Measurements from ENCODE around the gene HDAC4.

The HDAC4 gene

DNA sequence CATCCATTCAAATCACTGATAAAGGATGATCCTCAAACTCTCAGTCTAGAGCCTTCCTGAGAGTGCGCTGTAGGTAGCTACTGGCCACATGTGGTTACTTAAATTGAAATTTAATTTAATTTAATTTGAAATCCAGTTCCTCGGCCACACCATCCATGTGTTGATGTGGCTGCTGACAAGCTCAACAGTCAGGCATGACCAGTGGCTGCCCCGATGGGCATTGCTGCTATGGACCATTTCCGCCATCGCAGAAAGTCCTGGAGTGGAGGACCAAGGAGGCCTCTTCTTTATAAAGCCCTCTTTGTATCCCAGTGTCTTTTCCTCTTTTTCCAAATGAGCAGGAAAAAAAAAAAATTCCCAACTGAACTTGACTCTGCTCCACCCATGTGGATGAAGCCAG lies 100.6 kb downstream of the HDAC4 start:
- DNase-seq (ENCODE audit: low read depth): no peak
- TF ChIP-seq, protein P1, sequence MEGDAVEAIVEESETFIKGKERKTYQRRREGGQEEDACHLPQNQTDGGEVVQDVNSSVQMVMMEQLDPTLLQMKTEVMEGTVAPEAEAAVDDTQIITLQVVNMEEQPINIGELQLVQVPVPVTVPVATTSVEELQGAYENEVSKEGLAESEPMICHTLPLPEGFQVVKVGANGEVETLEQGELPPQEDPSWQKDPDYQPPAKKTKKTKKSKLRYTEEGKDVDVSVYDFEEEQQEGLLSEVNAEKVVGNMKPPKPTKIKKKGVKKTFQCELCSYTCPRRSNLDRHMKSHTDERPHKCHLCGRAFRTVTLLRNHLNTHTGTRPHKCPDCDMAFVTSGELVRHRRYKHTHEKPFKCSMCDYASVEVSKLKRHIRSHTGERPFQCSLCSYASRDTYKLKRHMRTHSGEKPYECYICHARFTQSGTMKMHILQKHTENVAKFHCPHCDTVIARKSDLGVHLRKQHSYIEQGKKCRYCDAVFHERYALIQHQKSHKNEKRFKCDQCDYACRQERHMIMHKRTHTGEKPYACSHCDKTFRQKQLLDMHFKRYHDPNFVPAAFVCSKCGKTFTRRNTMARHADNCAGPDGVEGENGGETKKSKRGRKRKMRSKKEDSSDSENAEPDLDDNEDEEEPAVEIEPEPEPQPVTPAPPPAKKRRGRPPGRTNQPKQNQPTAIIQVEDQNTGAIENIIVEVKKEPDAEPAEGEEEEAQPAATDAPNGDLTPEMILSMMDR (IDR thresholded peaks at IDR 0.05; ENCODE audit: insufficient read depth, low read depth, low read length, missing control alignments): no peak
- H3K4me3 ChIP-seq (ENCODE audit: low read depth, low read length): no peak overlapping the region

DNA sequence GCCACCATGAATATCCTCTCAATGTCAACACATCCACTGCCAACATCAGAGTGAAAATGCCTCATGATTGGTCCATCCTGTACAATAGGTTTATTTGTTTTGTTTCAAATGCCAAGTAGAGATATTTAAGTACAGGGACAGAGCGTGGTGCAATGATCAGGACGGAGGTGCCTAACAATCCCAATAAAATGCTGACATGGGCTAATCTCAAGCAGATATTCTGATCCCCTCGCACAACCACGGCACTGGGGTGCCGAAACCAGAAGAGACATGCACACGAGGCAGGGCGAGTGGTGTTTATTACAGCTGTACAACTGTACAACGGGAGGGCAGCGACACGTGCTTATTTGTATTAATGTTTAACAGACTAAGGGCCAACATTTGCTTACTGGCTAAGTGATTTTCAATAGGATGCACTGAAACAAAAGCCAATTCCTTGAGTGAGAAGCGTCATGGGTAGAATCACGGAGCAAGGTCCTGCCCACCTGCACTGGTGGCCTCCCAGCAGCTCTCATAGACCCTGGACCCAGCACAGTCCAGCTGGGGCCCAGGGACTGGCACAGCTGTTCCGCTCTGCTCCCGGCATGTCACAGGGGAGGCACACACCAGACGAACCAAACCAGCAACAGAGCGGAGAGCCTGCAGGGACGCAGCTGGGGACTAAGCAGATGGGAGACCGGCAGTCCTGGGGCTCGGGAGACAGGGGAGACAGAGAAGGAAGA lies 101.4 kb downstream of the HDAC4 start:
- DNase-seq (ENCODE audit: low read depth): no peak
- TF ChIP-seq, protein P1 (IDR thresholded peaks at IDR 0.05; ENCODE audit: insufficient read depth, low read depth, low read length, missing control alignments): no peak
- H3K4me3 ChIP-seq (ENCODE audit: low read depth, low read length): no peak overlapping the region

DNA sequence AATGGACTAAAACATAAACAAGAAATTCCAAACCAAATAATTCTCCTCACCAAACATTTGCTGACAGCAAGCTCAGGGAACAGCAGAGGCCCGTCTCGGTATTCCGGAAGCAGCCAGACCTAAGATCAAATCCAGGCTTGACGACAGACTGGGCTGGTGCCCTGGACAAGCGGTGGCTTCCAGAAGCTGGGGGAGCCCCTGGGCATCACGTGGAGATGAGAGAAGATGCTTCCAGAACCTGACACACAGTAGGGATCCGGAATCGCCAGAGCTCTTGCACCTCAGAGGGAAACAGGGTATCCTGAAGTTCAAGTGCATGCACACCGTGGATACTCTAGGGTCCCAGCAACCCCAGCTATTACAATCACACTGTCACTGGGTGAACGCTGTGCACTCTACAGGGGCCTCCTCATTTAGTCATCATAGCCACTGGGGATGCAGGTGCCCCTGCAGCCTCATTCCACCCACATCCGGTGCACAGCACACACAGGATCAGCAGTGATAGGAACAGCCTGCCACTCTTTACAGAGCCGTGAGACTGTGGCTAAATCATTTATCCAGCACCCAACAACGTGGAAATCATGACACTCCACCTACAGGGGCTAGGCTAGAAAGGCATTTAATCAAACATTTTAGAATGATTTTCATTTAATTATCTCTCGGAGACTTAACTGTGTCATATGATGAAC lies 102.6 kb downstream of the HDAC4 start:
- DNase-seq (ENCODE audit: low read depth): no peak

DNA sequence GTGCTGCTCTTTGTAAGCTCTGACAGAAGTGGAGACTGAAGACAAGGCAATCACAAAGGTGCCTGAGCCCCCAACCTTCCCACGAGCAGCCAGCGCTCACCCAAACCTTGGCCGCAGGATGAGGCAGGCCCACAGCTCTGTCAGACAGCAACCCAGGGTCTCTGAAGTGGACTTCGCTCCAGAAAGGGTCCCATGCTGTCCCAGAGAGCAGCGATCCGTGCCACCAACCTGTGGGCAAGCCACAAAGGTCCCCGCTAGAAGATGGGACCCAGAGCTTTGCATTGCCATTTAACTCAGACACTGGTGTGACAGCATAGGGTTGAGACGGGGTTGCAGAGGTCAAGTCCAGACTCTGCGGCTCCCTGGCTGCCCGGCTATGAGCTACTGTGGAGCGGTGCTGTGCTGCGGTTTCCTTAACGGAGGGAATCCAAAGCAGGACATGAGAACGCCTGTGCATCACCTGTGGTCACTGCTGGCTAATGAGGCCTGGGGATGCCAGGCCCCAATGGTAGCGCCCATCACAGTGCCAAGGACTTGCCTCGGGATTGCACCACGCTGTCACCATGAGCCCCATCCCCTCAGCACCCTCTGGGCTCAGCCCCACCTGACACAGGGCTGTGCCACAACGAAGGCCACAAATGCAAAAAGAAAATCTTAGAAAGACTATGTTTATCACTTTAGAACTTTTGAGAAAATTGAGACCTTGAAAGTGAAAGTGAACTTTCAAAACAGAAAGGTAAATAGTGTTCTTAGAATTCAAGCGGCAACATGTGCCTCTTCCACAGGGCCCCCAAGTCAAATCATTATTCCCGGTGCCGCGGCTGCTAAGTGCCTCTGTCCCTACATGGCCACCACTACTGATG lies 103.4 kb downstream of the HDAC4 start:
- TF ChIP-seq, protein P1 (IDR thresholded peaks at IDR 0.05; ENCODE audit: insufficient read depth, low read depth, low read length, missing control alignments): no peak
- H3K4me3 ChIP-seq (ENCODE audit: low read depth, low read length): no peak overlapping the region
- DNase-seq (ENCODE audit: low read depth): no peak

More for the DNA sequence above, 102.6 kb downstream of the HDAC4 start:
- TF ChIP-seq, protein P1 (IDR thresholded peaks at IDR 0.05; ENCODE audit: insufficient read depth, low read depth, low read length, missing control alignments): no peak
- no peak overlapping the region for H3K4me3 ChIP-seq (ENCODE audit: low read depth, low read length)

DNA sequence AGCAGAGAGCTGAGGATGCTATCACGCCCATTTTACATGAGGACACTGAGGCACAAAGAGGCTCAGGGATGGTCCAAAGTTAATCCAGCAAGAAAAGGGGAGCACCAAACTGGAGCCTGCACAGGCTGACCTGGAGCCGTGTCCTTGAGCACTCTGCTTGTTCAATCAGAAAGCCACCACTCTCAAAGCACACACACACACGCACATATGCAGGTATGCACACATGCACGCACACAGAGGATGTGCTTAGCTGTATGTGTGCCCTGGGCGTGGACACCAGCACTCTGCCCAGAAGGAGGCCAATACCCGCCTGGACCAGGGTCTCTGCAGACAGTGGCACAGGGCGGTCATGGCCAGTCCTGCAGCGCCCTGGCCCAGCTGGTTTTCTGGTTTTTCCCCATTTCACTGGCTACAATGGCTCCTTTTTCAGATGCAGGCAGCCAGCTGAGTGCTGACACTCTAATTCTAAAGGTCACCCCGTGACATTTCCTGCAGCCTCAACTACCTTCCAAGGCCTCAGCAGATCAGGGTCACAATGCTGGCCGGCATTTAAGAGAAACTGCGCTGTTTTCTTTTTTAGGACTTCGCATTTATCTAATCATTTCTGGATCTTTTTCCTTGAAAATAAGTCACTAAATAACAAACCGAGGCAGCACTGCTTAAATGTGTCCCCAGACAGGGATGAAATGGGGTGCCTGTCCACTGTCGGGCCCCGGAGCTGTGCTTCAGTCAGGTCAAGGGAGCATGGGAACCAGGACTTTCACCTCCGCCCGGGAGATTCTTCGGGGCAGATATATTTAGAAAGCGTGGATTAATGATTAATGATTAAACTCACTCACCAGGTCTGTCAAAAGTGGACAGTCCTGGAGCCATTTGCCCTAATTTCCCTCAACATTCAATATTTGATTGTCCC lies 104.5 kb downstream of the HDAC4 start:
- no peak for DNase-seq (ENCODE audit: low read depth)
- TF ChIP-seq, protein P1 (IDR thresholded peaks at IDR 0.05; ENCODE audit: insufficient read depth, low read depth, low read length, missing control alignments): no peak

More for the DNA sequence above, 104.5 kb downstream of the HDAC4 start:
- no peak overlapping the region for H3K4me3 ChIP-seq (ENCODE audit: low read depth, low read length)

Measured in GM12865 (cell line).